Ishikawa (cell line): ENCODE results near the gene SLC37A1.

ENCODE experiments used
- CEBPB ChIP-seq: IDR thresholded peaks from 2 replicates; pipeline ENCODE4 v1.6.1; 2012
- CREB1 ChIP-seq: IDR thresholded peaks from 2 replicates; pipeline ENCODE4 v1.6.1; 2012; ENCODE audit warnings: low read depth
- EGR1 ChIP-seq: IDR thresholded peaks from 2 replicates; pipeline ENCODE4 v1.6.1; 2012
- EP300 ChIP-seq: IDR thresholded peaks from 2 replicates; pipeline ENCODE4 v1.6.1; 2012; ENCODE audit warnings: borderline replicate concordance
- FOXM1 ChIP-seq: IDR thresholded peaks from 2 replicates; pipeline ENCODE4 v1.6.1; 2012; ENCODE audit warnings: low read depth, borderline replicate concordance
- NFIC ChIP-seq: IDR thresholded peaks from 2 replicates; pipeline ENCODE4 v1.6.1; 2012
- RAD21 ChIP-seq: IDR thresholded peaks from 2 replicates; pipeline ENCODE4 v1.6.1; 2012; ENCODE audit warnings: low read depth
- REST ChIP-seq: IDR thresholded peaks from 2 replicates; pipeline ENCODE4 v1.6.1; 2012; ENCODE audit warnings: low read depth, mild to moderate bottlenecking
- TAF1 ChIP-seq: IDR thresholded peaks from 2 replicates; pipeline ENCODE4 v1.6.1; 2012; ENCODE audit warnings: low read depth, mild to moderate bottlenecking
- TCF12 ChIP-seq: IDR thresholded peaks from 2 replicates; pipeline ENCODE4 v1.6.1; 2012; ENCODE audit warnings: low read depth
- TEAD4 ChIP-seq: IDR thresholded peaks from 2 replicates; pipeline ENCODE4 v1.6.1; 2012
- USF1 ChIP-seq: IDR thresholded peaks from 2 replicates; pipeline ENCODE4 v1.6.1; 2012
- YY1 ChIP-seq: IDR thresholded peaks from 2 replicates; pipeline ENCODE4 v1.6.1; 2012; ENCODE audit warnings: low read depth
- ZBTB7A ChIP-seq: IDR thresholded peaks from 2 replicates; pipeline ENCODE4 v1.6.1; 2012; ENCODE audit warnings: low read depth
- TF ChIP-seq, protein P1 (sequence below): IDR thresholded peaks from 2 replicates; pipeline ENCODE4 v1.6.1; 2012

The SLC37A1 gene

GRCh38 chr21:42554251-42554961 is 40.8 kb downstream of the SLC37A1 start:
- no peak for TF ChIP-seq ZBTB7A
- TF ChIP-seq TEAD4, result no peak
- TF ChIP-seq YY1, result no peak
- no peak for TF ChIP-seq CEBPB
- TF ChIP-seq EP300, result no peak
- TF ChIP-seq REST, result no peak
- no peak for TF ChIP-seq CREB1
- no peak for TF ChIP-seq RAD21
- TF ChIP-seq EGR1, result no peak
- no peak for TF ChIP-seq TCF12
- TF ChIP-seq, protein P1, sequence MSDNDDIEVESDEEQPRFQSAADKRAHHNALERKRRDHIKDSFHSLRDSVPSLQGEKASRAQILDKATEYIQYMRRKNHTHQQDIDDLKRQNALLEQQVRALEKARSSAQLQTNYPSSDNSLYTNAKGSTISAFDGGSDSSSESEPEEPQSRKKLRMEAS, result no peak
- TF ChIP-seq FOXM1, result no peak
- TF ChIP-seq USF1, result no peak
- TF ChIP-seq NFIC, result no peak
- TF ChIP-seq TAF1, result no peak

DNA sequence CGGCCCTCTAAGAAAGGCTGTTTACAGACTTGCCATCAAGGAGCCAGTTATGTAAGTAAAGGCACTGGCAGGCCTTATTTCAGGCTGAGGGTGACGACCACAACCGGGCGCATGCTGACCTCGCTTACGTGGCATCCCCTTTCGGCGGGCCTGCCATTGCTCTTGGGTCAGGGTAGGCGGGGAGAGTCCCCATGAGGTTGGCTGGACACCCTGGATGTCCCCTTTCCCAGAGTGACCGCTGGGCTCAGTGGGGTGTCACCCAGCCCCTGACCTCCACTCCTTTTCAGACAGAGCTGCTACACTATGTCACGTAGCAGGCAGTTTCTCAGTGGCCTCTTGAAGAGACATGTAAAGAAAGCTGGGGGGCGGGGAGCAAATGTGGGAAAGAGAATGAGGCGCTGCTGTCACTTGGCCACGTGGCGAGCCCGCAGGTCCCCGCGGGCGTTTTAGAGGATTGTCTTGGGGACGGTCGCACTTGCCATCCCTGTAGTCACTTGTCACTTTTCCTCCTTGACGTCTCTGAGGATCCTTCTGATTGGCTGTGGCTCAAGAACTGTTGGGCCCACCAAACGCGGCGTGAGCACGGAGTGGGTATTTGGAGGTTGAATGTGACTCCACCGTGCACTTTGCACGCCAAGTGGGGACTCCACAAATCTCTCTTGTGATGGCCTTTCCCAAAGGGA is 42.2 kb downstream of the SLC37A1 start:
- TF ChIP-seq TAF1 (no peak), EGR1 (no peak), CEBPB (no peak), EP300 (no peak)

DNA sequence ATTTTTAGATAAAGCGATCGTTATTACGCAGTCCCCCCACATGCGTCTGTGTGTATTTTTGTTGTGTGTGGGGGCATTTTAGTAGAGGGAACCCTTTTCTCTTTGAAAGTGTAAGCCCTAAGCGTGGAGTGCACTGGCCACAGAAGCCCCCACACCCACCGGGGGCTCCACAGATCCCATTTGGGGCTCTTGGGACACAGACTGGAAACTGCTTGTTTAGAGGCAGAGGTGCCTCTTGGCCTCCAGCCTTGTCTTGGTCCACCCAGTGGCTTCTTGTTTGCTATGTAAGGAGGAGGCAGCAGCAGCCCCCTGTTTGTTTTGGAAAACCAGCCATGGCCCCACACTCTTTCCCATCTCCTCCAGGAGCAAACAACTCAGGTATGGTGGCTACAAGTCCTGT is 42.8 kb downstream of the SLC37A1 start:
- TF ChIP-seq YY1 (no peak), USF1 (no peak), EGR1 (no peak), FOXM1 (no peak), REST (no peak), EP300 (no peak), CREB1 (no peak), TEAD4 (no peak), RAD21 (no peak), ZBTB7A (no peak), NFIC (no peak), TAF1 (no peak), TCF12 (no peak), CEBPB (no peak)
- TF ChIP-seq, protein P1, result no peak

DNA sequence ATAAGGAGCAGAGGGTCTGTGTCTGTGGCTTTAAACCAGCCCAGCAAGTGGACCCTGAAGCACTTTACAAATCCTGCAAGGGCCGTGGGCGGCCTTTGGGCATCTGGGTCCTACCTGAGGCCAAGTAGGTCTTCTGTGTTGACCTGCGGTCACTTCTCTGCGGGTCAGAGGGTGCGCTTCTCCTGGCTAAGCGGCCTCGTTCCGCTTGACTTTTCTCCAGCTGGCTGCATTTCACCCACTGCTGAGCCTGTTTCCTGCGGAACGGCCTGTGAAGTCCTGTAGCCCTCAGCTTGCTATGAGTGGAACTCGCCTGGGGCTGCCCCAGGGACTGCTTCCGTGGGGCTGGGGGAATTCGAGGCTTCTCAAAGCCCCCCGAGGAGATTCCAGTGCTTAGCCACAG is 43.3 kb downstream of the SLC37A1 start:
- no peak for TF ChIP-seq REST
- TF ChIP-seq YY1, result no peak
